ENCODE results near the gene DYNC1I1.

The DYNC1I1 gene

DNA sequence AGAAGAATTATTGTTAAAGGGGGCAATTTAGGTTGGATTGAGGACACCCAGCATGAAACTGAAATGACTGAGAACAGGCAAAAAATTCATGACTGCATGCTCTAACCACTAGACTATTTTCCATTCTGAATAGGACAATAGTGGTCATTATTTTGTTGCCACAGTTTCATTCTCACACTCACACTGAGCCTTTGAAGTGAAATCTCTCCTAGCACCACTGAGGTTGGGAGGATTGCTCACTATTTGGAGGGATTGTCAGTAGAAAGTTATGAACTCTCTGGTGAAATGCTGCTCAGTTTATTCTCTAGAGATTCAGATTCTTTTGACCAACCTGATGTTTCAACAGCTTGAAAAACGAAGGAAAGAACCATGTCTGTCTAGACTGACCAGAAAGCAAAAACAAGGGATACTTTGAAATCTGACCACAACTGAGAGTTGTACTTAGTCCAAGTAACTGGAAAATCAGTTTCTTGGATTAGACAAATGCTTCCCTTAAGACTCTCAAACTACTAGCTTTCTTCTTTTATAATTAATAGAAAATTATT, 191.2 kb downstream of the DYNC1I1 start:
- Mint-ChIP-seq H3K36me3 (ENCODE audit: insufficient read depth) (no peaks in the 10 kb centered on the region), H3K4me1 (no peaks in the 10 kb centered on the region), H3K27me3 (peaks cover 12% of the 10 kb centered on the region), H3K27ac (ENCODE audit: low read depth) (no peak overlapping the region), H3K4me3 (no peak overlapping the region), H3K9me3 (peaks cover 6% of the 10 kb centered on the region)
- no peak for ATAC-seq (replicated peaks; ENCODE audit: extremely low read depth, poor library complexity, severe bottlenecking)
- DNase-seq (ENCODE audit: low spot score in 2 of 2), result no peak

DNA sequence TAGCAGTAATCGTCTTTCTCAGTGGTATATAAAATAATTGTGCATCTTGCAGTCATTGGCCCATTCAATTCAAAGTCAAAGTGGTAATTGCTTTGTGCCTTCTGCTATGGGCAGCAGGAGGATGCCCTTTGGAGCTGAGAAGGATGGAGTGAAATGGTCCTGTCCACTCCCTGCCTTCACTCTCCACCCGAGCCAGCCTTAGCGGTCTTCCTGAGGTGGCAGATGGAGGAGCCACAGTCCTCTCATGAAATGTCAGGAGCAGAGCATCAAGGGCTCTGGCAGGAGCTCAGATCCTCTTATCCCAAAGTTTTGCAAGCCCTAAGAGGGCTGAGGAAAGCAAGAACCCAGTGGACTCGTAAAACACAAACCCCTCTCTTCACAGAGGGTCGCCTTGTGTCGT, 199.4 kb downstream of the DYNC1I1 start:
- Mint-ChIP-seq H3K4me3 (no peak overlapping the region), H3K27me3 (peaks cover 9% of the 10 kb centered on the region), H3K36me3 (ENCODE audit: insufficient read depth) (no peaks in the 10 kb centered on the region), H3K4me1 (no peaks in the 10 kb centered on the region), H3K27ac (ENCODE audit: low read depth) (no peak overlapping the region), H3K9me3 (no peaks in the 10 kb centered on the region)
- no peak for DNase-seq (ENCODE audit: low spot score in 2 of 2)
- ATAC-seq (replicated peaks; ENCODE audit: extremely low read depth, poor library complexity, severe bottlenecking), result no peak

DNA sequence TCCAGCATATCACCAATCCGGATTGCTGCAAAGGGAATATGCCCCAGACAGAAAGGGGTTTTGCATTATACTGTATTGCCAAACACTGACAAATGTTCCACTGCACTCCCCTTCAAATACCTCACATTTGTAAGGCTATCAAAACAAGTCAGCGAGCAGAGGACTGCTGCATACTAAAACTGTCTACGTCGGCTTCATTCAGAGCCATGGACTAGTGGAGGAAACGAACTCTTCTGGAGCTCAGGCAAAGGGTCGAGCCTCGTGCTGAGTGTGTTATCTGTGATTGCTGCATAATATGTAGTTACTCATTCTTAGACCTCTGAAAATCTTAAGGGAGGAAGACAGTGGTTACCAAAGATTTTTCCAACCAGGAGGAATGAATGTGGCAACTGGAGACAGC, 200.2 kb downstream of the DYNC1I1 start:
- ATAC-seq (replicated peaks; ENCODE audit: extremely low read depth, poor library complexity, severe bottlenecking) (no peak), DNase-seq (ENCODE audit: low spot score in 2 of 2) (no peak)
- H3K4me3 Mint-ChIP-seq, result no peak overlapping the region
- no peaks in the 10 kb centered on the region for H3K9me3 Mint-ChIP-seq
- H3K36me3 Mint-ChIP-seq (ENCODE audit: insufficient read depth), result no peaks in the 10 kb centered on the region
- H3K27me3 Mint-ChIP-seq, result peaks cover 9% of the 10 kb centered on the region
- no peak overlapping the region for H3K27ac Mint-ChIP-seq (ENCODE audit: low read depth)
- no peaks in the 10 kb centered on the region for H3K4me1 Mint-ChIP-seq

DNA sequence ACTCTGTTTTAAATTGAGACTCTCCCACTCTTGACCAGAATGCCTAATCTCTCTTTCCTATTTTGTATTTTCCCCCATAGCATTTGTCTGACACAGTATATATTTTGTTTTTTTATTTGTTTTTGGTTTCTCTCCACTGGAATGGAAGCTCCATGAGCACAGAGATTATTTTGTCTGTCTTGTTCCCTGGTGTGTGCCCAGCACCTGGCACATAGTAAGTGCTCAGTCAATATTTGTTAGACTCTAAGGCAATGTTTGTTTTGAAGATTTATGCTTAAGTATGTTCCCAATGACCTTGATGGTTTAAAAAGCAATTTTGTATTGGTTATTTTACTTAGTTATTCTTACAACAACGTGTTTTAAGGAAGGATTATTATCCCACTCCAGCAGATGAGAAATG, 201.8 kb downstream of the DYNC1I1 start:
- DNase-seq (ENCODE audit: low spot score in 2 of 2) (no peak), ATAC-seq (replicated peaks; ENCODE audit: extremely low read depth, poor library complexity, severe bottlenecking) (no peak)
- no peak overlapping the region for H3K4me3 Mint-ChIP-seq
- no peaks in the 10 kb centered on the region for H3K36me3 Mint-ChIP-seq (ENCODE audit: insufficient read depth)
- H3K4me1 Mint-ChIP-seq, result no peaks in the 10 kb centered on the region
- H3K27ac Mint-ChIP-seq (ENCODE audit: low read depth), result no peak overlapping the region
- no peaks in the 10 kb centered on the region for H3K9me3 Mint-ChIP-seq
- H3K27me3 Mint-ChIP-seq, result peaks cover 9% of the 10 kb centered on the region

DNA sequence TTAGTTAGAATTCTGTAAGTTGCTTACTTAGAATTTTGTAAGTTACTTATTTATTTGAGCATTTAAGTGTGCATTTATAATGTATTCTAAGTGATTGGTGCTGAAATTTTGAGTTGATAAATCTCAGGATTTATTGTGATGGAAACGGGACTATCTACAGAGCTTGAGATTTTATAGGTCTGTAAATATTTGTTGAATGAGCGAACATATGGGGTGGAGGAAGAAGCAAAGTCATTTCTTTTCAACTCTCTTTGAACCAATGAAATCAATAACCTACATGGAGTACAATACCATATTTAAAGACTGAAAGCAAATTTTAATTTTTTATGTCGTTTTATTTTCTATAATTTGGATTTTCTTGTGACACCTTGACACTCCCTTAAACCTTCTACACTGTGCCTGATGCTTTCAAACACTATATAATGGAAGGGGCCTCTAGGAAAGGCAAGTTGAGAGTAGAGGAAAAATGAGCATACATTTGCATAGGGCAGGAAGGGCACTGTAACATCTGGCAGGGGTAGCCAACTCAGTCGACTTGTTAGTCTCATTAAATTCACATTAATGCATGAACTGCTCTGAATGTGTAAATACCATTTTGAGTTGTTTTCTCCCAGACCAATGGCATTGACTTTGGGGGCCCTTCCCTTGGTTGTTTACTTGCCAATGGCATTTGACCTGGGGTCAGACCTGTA, 204.2 kb downstream of the DYNC1I1 start:
- DNase-seq (ENCODE audit: low spot score in 2 of 2) (no peak), ATAC-seq (replicated peaks; ENCODE audit: extremely low read depth, poor library complexity, severe bottlenecking) (no peak)
- no peaks in the 10 kb centered on the region for H3K27me3 Mint-ChIP-seq
- H3K4me1 Mint-ChIP-seq, result no peaks in the 10 kb centered on the region
- H3K9me3 Mint-ChIP-seq, result no peaks in the 10 kb centered on the region
- H3K4me3 Mint-ChIP-seq, result no peak overlapping the region
- H3K36me3 Mint-ChIP-seq (ENCODE audit: insufficient read depth), result no peaks in the 10 kb centered on the region
- no peak overlapping the region for H3K27ac Mint-ChIP-seq (ENCODE audit: low read depth)

DNA sequence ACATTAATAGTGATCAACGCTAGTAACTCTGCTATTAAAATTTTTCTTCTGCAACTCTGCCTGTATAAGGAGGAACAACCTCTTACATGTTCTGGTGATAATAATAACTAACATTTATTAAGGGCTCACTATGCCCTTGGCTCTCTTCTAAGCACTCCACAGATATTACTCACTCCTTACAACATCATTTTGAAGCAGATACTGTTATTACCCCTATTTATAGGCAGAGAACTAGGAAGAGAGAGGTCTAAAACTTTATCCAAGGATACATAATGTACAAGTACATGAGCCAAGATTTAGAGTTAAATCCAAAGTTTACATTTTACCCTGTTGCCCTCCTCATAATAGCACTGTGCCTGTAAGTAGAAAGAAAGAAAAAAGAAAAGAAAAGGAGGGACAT, 205.6 kb downstream of the DYNC1I1 start:
- ATAC-seq (replicated peaks; ENCODE audit: extremely low read depth, poor library complexity, severe bottlenecking) (no peak), DNase-seq (ENCODE audit: low spot score in 2 of 2) (no peak)
- Mint-ChIP-seq H3K27me3 (no peaks in the 10 kb centered on the region), H3K4me1 (no peaks in the 10 kb centered on the region), H3K36me3 (ENCODE audit: insufficient read depth) (no peaks in the 10 kb centered on the region), H3K27ac (ENCODE audit: low read depth) (no peak overlapping the region), H3K9me3 (no peaks in the 10 kb centered on the region), H3K4me3 (no peak overlapping the region)

DNA sequence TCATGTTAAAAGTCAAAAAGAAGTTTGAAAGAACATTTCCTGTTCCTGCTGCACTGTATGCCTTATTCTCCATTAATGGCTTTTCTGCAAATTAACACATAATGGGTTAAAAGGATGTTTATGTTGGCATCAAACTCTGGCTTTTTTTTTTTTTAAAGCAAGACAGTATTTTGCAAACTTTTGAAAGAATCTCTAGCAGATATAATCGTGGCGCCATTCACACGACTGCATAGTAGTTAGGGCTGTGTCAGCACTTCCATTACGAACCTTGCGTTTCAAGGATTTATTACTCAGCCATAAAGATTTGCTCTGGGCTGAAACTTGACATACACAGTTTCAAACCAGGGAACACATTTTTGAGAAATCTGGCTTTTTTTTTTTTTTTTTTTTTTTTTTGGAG, 207.8 kb downstream of the DYNC1I1 start:
- no peak for DNase-seq (ENCODE audit: low spot score in 2 of 2)

DNA sequence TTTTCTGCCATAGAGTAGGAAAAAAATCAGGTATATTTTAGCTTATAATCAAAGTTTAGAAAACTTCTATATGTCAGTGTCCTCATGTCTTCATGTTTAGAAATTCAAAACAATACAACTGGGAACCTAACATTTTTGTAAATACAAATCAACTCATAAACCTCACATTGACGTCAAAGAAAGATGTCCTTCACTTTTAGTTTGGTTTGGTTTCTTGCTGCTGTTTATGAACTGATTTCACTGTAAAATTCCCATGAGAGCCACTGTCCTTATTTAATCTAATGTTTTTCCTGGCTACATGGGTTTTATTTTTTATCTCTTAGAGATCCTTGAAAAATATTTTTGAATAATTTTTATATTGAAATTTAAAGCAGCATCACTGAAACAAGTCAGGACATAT, 208.4 kb downstream of the DYNC1I1 start:
- H3K4me1 Mint-ChIP-seq, result no peaks in the 10 kb centered on the region
- H3K9me3 Mint-ChIP-seq, result no peaks in the 10 kb centered on the region
- no peaks in the 10 kb centered on the region for H3K27me3 Mint-ChIP-seq
- H3K27ac Mint-ChIP-seq (ENCODE audit: low read depth), result no peak overlapping the region
- H3K4me3 Mint-ChIP-seq, result no peak overlapping the region
- no peak for DNase-seq (ENCODE audit: low spot score in 2 of 2)
- ATAC-seq (replicated peaks; ENCODE audit: extremely low read depth, poor library complexity, severe bottlenecking), result no peak
- no peaks in the 10 kb centered on the region for H3K36me3 Mint-ChIP-seq (ENCODE audit: insufficient read depth)

More for the DNA sequence above, 207.8 kb downstream of the DYNC1I1 start:
- Mint-ChIP-seq H3K27ac (ENCODE audit: low read depth) (no peak overlapping the region), H3K27me3 (no peaks in the 10 kb centered on the region), H3K4me3 (no peak overlapping the region), H3K4me1 (no peaks in the 10 kb centered on the region), H3K9me3 (no peaks in the 10 kb centered on the region), H3K36me3 (ENCODE audit: insufficient read depth) (no peaks in the 10 kb centered on the region)
- no peak for ATAC-seq (replicated peaks; ENCODE audit: extremely low read depth, poor library complexity, severe bottlenecking)

DNA sequence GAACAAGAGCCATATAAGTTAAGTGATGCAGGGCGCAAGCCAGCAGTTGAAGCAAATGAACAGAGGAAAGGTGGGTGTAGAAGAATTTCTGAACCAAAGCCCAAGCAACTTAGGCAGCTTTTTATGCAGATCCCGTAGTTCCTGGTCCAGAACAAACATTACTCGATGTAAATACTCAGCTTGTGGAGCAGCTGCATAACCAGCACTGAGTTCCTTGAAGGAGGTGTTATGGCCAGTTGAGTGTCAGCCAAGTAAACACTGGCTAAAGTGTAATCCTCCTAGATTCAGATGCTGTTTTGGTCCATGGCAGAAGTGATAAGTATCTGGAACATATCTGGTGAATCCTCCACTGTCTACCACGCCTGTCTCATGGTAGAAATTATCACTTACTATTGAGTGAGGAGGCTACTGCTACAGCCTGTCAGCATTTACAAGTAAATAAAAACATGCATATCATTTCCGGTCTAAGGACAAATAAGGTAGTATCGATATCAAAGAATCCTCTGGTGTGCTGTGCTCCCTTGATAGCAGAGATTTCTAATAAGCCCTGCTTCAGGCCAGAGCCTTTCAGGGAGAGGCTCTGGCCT, 213.9 kb downstream of the DYNC1I1 start:
- peaks cover 21% of the 10 kb centered on the region for H3K27me3 Mint-ChIP-seq
- no peak for DNase-seq (ENCODE audit: low spot score in 2 of 2)
- no peaks in the 10 kb centered on the region for H3K9me3 Mint-ChIP-seq
- no peak overlapping the region for H3K4me3 Mint-ChIP-seq
- H3K4me1 Mint-ChIP-seq, result no peaks in the 10 kb centered on the region
- no peaks in the 10 kb centered on the region for H3K36me3 Mint-ChIP-seq (ENCODE audit: insufficient read depth)
- ATAC-seq (replicated peaks; ENCODE audit: extremely low read depth, poor library complexity, severe bottlenecking), result no peak
- H3K27ac Mint-ChIP-seq (ENCODE audit: low read depth), result no peak overlapping the region

DNA sequence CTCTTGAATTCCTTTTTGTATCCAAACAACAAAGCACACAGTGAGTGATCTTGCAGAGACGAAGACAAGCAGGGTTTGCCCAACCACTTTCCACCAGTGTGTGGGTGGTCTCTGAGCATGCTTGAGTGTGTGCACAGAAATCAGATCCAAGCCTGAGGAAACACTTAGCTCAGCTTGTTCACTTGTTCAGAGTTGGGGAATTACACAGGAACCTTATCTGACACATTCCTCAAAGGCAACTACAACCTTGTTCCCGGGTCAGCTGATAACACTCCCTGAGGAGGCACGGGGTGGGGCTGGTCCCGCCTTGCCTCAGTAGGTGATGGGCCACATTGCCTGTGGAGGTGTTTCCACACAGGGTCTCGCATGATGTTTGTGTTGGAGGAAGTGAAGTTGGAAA, 216.9 kb downstream of the DYNC1I1 start:
- Mint-ChIP-seq H3K27ac (ENCODE audit: low read depth) (no peak overlapping the region), H3K4me1 (no peaks in the 10 kb centered on the region), H3K36me3 (ENCODE audit: insufficient read depth) (no peaks in the 10 kb centered on the region), H3K4me3 (no peak overlapping the region), H3K9me3 (no peaks in the 10 kb centered on the region), H3K27me3 (peaks cover 22% of the 10 kb centered on the region)
- DNase-seq (ENCODE audit: low spot score in 2 of 2), result no peak
- ATAC-seq (replicated peaks; ENCODE audit: extremely low read depth, poor library complexity, severe bottlenecking), result no peak

DNA sequence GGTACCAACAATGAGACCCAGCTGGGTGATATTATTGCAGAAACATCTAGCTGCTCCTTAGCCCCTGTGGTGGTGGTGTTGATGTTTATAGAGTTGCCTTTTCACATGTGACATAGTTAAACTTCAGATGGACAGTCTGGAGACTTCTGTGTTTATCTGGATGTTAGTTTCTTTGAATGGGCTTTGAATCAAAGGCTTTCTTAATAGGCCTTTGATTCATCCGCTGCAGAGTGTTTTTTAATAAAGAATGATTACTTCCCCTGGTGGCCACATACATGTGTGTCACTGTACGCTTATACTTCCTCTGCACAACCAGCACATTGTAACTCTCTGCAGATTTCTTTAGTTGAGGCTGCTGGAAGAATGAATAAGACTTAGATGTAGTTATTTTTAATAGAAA, 221.0 kb downstream of the DYNC1I1 start:
- Mint-ChIP-seq H3K27me3 (peaks cover 31% of the 10 kb centered on the region), H3K4me1 (no peaks in the 10 kb centered on the region), H3K9me3 (no peaks in the 10 kb centered on the region), H3K36me3 (ENCODE audit: insufficient read depth) (no peaks in the 10 kb centered on the region), H3K4me3 (no peak overlapping the region), H3K27ac (ENCODE audit: low read depth) (no peak overlapping the region)
- no peak for DNase-seq (ENCODE audit: low spot score in 2 of 2)
- ATAC-seq (replicated peaks; ENCODE audit: extremely low read depth, poor library complexity, severe bottlenecking), result no peak

DNA sequence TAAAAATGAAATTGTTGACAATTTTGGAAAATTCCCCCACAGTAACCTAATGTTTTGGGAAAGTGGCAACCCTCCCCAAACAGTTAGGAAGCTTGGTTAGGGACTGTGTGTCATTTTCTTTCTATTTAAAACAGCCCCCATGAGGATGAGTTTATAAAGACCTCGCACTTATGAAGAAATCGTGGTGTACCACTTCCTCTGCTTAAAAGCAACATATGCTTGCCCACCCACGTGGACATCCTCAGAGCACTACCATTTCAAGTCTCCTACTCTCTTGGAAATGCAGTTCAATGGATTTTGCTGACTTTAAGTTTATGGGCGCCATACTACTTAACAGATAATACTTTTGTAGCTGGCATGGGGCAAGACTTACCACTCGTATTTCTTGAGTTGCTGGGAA, 223.8 kb downstream of the DYNC1I1 start:
- H3K36me3 Mint-ChIP-seq (ENCODE audit: insufficient read depth), result no peaks in the 10 kb centered on the region
- ATAC-seq (replicated peaks; ENCODE audit: extremely low read depth, poor library complexity, severe bottlenecking) (no peak), DNase-seq (ENCODE audit: low spot score in 2 of 2) (no peak)
- H3K4me3 Mint-ChIP-seq, result no peak overlapping the region
- H3K27me3 Mint-ChIP-seq, result peaks cover 10% of the 10 kb centered on the region
- no peak overlapping the region for H3K27ac Mint-ChIP-seq (ENCODE audit: low read depth)
- H3K9me3 Mint-ChIP-seq, result no peaks in the 10 kb centered on the region
- H3K4me1 Mint-ChIP-seq, result no peaks in the 10 kb centered on the region

DNA sequence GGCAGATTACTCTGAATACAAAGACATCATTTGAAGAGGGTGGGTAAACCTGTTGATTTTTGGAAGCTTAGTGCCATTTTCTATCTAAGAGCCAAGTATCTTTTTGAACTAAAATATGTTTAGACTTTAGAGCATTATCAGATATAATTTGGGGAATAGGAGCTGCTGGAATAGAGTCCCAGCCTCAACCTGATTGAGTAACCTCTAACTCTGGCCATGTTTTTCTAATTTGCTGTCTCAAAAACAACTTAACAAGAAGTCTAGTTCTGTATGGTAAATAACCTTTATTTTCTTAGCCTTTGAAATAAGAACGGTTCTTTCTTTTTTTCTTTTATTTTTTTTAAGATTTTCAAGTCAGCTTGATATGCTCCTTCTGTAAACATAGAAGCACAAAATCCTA, 224.5 kb downstream of the DYNC1I1 start:
- no peak for ATAC-seq (replicated peaks; ENCODE audit: extremely low read depth, poor library complexity, severe bottlenecking)

More for the DNA sequence above, 224.5 kb downstream of the DYNC1I1 start:
- peaks cover 10% of the 10 kb centered on the region for H3K27me3 Mint-ChIP-seq
- DNase-seq (ENCODE audit: low spot score in 2 of 2), result no peak
- H3K27ac Mint-ChIP-seq (ENCODE audit: low read depth), result no peak overlapping the region
- H3K9me3 Mint-ChIP-seq, result no peaks in the 10 kb centered on the region
- H3K4me1 Mint-ChIP-seq, result no peaks in the 10 kb centered on the region
- no peaks in the 10 kb centered on the region for H3K36me3 Mint-ChIP-seq (ENCODE audit: insufficient read depth)
- H3K4me3 Mint-ChIP-seq, result no peak overlapping the region
